Measurements from ENCODE around the gene TMEM51. TPM values are rescaled to one million over a fixed set of nuclear protein-coding genes. Genes with fewer than 3 reads are reported as not detected.

Gene TMEM51
- total and polyA plus RNA-seq, 2 of the 13 experiments (the other 11 are each of a cell fraction or from before 2014, with no cell fraction given): 12.2 to 22.3 TPM

- peak overlapping the region; percentile 61 for H3K4me2 ChIP-seq (ENCODE audit: low read depth, low read length)
- H3K36me3 ChIP-seq (replicated peaks in 1 of 2; ENCODE audit: control insufficient read depth in 1 of 2, insufficient read depth in 2 of 2, low read length in 2 of 2): peaks cover 2 to 5% of the 10 kb centered on the region in 2 experiments; a peak in 1 of 5 replicates
- 8% methylated on average over 2 of the region's 2 CpGs for WGBS (ENCODE audit: low lambda C conversion rate)
- H3K27me3 ChIP-seq (ENCODE audit: control insufficient read depth in 1 of 2, insufficient read depth in 2 of 2, low read length in 2 of 2): no peaks in the 10 kb centered on the region
- intact Hi-C loops (cut with micrococcal nuclease; ENCODE audit: unreplicated experiment) (no loop called here), in situ Hi-C loops (cut with HindIII; ENCODE audit: extremely low pct_ligation_motif_present, low pct_unique_long_range_greater_than_20kb) (no loop called here)
- CTCF ChIA-PET (ENCODE audit: low intra/inter-chr PET ratio, low total read pairs): no interaction called here
- POLR2A ChIA-PET: no interaction called here
- H3K9ac ChIP-seq (ENCODE audit: insufficient read depth, low read depth, low read length): peak overlapping the region; percentile 41; the same call in 1 of the 2 replicates
- DNase-seq (ENCODE audit: low spot score) (peak; percentile 92), FAIRE-seq (peak; percentile 96), ATAC-seq (peak; percentile 90)
- peak overlapping the region; percentile 62 for H3K27ac ChIP-seq (ENCODE audit: extremely low read length, insufficient read depth, low read length)
- H2AFZ ChIP-seq (ENCODE audit: low read length): no peak overlapping the region
- peaks cover 8% of the 10 kb centered on the region for H3K79me2 ChIP-seq (ENCODE audit: insufficient read depth, low read length)
- no peak overlapping the region; a peak in 1 of 6 replicates for H3K4me3 ChIP-seq (replicated peaks in 1 of 3; ENCODE audit: insufficient read depth in 1 of 3, low read depth in 2 of 3, low read length in 3 of 3)
- H3K9me3 ChIP-seq (ENCODE audit: low read length): no peaks in the 10 kb centered on the region
- peaks cover 78% of the 10 kb centered on the region for H3K4me1 ChIP-seq (ENCODE audit: insufficient read depth, low read length)
- no TSS peak for BruUV-seq (replicated peaks)
- no peaks in the 10 kb centered on the region for H4K20me1 ChIP-seq (ENCODE audit: insufficient read depth, low read length)
- TF ChIP-seq ZFP36L1 (CRISPR knock-in tag; IDR thresholded peaks at IDR 0.05): no peak
- TF ChIP-seq MIXL1 (CRISPR knock-in tag; IDR thresholded peaks at IDR 0.05): 0 out of 2 replicates have a peak, but pooled peaks have one; percentile 42
- 0 out of 2 replicates have a peak, but pooled peaks have one; percentile 9 for TF ChIP-seq TRAFD1 (CRISPR knock-in tag; IDR thresholded peaks at IDR 0.05; ENCODE audit: borderline replicate concordance)
- TF ChIP-seq, protein P1, sequence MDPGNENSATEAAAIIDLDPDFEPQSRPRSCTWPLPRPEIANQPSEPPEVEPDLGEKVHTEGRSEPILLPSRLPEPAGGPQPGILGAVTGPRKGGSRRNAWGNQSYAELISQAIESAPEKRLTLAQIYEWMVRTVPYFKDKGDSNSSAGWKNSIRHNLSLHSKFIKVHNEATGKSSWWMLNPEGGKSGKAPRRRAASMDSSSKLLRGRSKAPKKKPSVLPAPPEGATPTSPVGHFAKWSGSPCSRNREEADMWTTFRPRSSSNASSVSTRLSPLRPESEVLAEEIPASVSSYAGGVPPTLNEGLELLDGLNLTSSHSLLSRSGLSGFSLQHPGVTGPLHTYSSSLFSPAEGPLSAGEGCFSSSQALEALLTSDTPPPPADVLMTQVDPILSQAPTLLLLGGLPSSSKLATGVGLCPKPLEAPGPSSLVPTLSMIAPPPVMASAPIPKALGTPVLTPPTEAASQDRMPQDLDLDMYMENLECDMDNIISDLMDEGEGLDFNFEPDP (CRISPR knock-in tag; conservative IDR thresholded peaks at IDR 0.05): no peak
- TF ChIP-seq ZNF124 (CRISPR knock-in tag; IDR thresholded peaks at IDR 0.05): no peak
- TF ChIP-seq, protein P2, sequence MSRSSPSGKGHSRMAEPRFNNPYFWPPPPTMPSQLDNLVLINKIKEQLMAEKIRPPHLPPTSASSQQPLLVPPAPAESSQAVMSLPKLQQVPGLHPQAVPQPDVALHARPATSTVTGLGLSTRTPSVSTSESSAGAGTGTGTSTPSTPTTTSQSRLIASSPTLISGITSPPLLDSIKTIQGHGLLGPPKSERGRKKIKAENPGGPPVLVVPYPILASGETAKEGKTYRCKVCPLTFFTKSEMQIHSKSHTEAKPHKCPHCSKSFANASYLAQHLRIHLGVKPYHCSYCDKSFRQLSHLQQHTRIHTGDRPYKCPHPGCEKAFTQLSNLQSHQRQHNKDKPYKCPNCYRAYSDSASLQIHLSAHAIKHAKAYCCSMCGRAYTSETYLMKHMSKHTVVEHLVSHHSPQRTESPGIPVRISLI (CRISPR knock-in tag; IDR thresholded peaks at IDR 0.05; ENCODE audit: borderline replicate concordance): no peak
- TF ChIP-seq, protein P3, sequence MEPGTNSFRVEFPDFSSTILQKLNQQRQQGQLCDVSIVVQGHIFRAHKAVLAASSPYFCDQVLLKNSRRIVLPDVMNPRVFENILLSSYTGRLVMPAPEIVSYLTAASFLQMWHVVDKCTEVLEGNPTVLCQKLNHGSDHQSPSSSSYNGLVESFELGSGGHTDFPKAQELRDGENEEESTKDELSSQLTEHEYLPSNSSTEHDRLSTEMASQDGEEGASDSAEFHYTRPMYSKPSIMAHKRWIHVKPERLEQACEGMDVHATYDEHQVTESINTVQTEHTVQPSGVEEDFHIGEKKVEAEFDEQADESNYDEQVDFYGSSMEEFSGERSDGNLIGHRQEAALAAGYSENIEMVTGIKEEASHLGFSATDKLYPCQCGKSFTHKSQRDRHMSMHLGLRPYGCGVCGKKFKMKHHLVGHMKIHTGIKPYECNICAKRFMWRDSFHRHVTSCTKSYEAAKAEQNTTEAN (CRISPR knock-in tag; conservative IDR thresholded peaks at IDR 0.05): no peak
- TF ChIP-seq ZFY (CRISPR knock-in tag; IDR thresholded peaks at IDR 0.05): no peak
- no peak for TF ChIP-seq ZUFSP (CRISPR knock-in tag; IDR thresholded peaks at IDR 0.05; ENCODE audit: borderline replicate concordance)
- peak; percentile 82; the same call in 1 of the 2 replicates for TF ChIP-seq SOX13 (IDR thresholded peaks at IDR 0.05)
- peak in 1 of 2 experiments; percentile 98; a peak in 2 of 4 replicates for TF ChIP-seq SOX13 (CRISPR knock-in tag; conservative IDR thresholded peaks at IDR 0.05 in 1 of 2, IDR thresholded peaks at IDR 0.05 in 1 of 2)
- 0 out of 2 replicates have a peak, but pooled peaks have one; percentile 37 for TF ChIP-seq TFE3 (CRISPR knock-in tag; IDR thresholded peaks at IDR 0.05)
- TF ChIP-seq ZNF20 (CRISPR knock-in tag; IDR thresholded peaks at IDR 0.05): no peak
Measured at GRCh38 chr1:15145327-15145726, 8.2 kb upstream of the TMEM51 start.
